Right forelimb (tissue), 1 donor: ENCODE results near the gene IVL.

Source experiments
- DNase-seq: peaks from one replicate; pipeline ENCODE4 v3.0.0-alpha.2; 2018

The IVL gene

GRCh38 chr1:152954436-152954835, 46.1 kb downstream of the IVL start:
- DNase-seq: no peak

- no peak for DNase-seq
Measured at GRCh38 chr1:152957561-152957960, 49.2 kb downstream of the IVL start.

- DNase-seq: no peak
Measured at GRCh38 chr1:152959273-152959672, 50.9 kb downstream of the IVL start.

GRCh38 chr1:152959801-152960451, 51.6 kb downstream of the IVL start:
- DNase-seq: no peak

- no peak for DNase-seq
Measured at GRCh38 chr1:152960452-152961044, 52.2 kb downstream of the IVL start.
